ENCODE results near the gene TEKTIP1.
"Not testable (repeated sequence)": the region's sequence is repeated elsewhere in the genome, so short reads cannot be mapped to it uniquely, and the experiment has no call there.

TEKTIP1 gene

DNA sequence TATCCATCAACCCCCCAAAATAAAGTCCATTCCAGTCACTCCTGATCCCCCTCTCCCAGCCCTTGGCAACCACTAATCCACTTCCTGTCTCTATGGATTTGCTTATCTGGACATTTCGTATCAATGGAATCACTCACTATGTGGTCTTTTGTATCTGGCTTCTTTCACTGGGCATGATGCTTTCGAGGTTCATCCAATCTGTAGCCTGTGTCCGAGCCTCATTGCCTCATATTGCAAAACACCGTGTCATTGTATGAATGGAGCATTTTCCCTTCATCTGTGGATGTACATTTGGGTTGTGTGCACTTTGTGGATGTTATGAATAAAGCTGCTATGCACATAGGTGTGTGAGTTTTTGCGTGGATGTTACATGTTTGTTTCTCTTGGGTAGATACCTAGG, 34.2 kb upstream of the TEKTIP1 start:
- peak overlapping the region; percentile 35 for H3K27ac Mint-ChIP-seq
- no peak overlapping the region for H3K4me3 Mint-ChIP-seq
- H3K4me1 Mint-ChIP-seq, result peaks cover 45% of the 10 kb centered on the region
- no peaks in the 10 kb centered on the region for H3K9me3 Mint-ChIP-seq
- no peaks in the 10 kb centered on the region for H3K27me3 Mint-ChIP-seq
- peaks cover 4% of the 10 kb centered on the region for H3K36me3 Mint-ChIP-seq

DNA sequence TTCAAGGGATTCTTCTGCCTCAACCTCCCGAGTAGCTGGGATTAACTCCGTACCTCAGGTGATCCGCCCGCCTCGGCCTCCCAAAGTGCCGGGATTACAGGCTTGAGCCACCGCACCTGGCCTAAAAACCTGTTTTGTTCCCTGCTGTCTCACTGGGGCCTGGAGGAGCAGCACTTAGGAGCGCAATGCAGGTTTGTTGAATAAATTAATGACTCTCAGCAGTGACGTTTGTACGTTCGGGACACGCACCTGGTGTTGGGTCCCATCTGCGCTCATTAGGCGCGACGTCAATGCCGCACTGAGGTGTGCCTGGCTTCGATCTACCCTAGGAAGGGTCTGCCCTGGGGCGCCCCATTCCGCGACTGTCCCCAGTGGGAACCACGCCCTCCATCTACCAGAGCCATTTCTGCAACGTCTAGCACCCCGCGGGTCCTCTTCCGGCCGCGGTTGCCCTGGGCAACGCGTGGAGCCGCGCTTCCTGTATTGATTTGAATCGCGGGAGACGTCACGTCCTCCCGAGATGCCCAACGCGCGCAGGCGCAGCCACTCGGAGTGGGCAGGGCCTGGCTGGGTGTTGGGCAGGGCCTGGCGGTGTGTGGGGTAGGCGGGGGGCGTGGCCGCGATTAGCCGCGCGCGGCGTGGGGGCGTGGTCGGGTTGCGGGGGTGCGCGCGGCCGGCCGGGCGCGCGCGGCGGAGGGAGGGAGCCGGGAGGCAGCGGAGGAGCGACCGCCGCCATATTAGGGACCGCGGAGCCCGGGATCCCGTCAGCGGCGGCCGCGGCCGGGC, 33.2 kb upstream of the TEKTIP1 start, which contains the start of gene FZR1:
Gene FZR1, plus strand, starts transcription at position 714 of the 786 bp plus-strand sequence. CDS start 16,679 bp downstream, outside the sequence.
- peaks cover 4% of the 10 kb centered on the region for H3K36me3 Mint-ChIP-seq
- H3K4me1 Mint-ChIP-seq, result peaks cover 47% of the 10 kb centered on the region
- no peaks in the 10 kb centered on the region for H3K27me3 Mint-ChIP-seq
- H3K4me3 Mint-ChIP-seq, result peak within 1 kb of the TSS; percentile 89
- peak within 1 kb of the TSS; percentile 93 for H3K27ac Mint-ChIP-seq
- no peaks in the 10 kb centered on the region for H3K9me3 Mint-ChIP-seq

GRCh38 chr19:3506384-3507340, 32.3 kb upstream of the TEKTIP1 start:
- peaks cover 4% of the 10 kb centered on the region for H3K36me3 Mint-ChIP-seq
- peak overlapping the region; percentile 77 for H3K27ac Mint-ChIP-seq
- H3K27me3 Mint-ChIP-seq, result no peaks in the 10 kb centered on the region
- H3K9me3 Mint-ChIP-seq, result no peaks in the 10 kb centered on the region
- H3K4me1 Mint-ChIP-seq, result peaks cover 48% of the 10 kb centered on the region
- H3K4me3 Mint-ChIP-seq, result peak overlapping the region; percentile 89

DNA sequence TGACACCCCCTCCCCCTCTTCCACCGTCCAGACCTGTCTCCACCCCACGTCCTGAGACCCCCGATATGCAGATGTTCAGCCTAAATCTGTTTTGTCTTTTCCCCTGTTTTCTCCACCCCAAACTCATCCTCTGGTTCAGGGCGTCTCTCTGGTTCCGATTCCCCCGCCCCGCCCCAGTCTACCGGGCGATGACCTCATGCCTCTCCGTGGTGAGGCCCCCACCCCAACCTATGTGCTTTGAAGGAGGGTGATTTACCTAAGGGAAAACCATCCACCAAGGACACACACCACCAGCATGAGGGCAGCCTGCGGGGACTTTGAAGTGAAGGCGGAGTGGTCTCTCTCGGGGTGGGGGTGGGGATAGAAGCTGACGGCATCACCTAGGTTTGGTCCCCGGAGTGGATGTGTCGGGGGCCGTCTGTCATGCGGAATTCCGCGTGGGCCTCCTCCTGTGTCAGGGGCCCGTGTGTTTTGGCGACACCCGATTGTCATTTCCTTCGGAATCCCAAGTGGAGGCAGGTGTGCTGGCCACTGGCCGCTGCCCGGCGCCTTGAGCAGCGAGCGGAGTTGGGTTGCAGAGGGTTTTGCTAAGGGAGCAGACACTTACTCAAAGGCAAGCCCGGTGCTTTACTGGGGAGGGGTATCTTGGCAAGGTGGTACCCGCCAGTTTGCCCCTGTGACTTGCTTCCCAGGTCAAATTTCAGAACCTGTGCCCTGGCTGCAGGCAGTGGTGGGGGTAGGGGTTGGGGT, 31.4 kb upstream of the TEKTIP1 start:
- Mint-ChIP-seq H3K27ac (peak overlapping the region; percentile 65), H3K4me1 (peaks cover 48% of the 10 kb centered on the region), H3K27me3 (no peaks in the 10 kb centered on the region), H3K9me3 (no peaks in the 10 kb centered on the region), H3K4me3 (peak overlapping the region; percentile 89), H3K36me3 (peaks cover 4% of the 10 kb centered on the region)

GRCh38 chr19:3508121-3508661, 30.8 kb upstream of the TEKTIP1 start:
- H3K4me3 Mint-ChIP-seq, result peak overlapping the region; percentile 44
- H3K27me3 Mint-ChIP-seq, H3K27ac Mint-ChIP-seq, H3K36me3 Mint-ChIP-seq, H3K9me3 Mint-ChIP-seq: not testable (repeated sequence)
- H3K4me1 Mint-ChIP-seq, result peaks cover 48% of the 10 kb centered on the region

DNA sequence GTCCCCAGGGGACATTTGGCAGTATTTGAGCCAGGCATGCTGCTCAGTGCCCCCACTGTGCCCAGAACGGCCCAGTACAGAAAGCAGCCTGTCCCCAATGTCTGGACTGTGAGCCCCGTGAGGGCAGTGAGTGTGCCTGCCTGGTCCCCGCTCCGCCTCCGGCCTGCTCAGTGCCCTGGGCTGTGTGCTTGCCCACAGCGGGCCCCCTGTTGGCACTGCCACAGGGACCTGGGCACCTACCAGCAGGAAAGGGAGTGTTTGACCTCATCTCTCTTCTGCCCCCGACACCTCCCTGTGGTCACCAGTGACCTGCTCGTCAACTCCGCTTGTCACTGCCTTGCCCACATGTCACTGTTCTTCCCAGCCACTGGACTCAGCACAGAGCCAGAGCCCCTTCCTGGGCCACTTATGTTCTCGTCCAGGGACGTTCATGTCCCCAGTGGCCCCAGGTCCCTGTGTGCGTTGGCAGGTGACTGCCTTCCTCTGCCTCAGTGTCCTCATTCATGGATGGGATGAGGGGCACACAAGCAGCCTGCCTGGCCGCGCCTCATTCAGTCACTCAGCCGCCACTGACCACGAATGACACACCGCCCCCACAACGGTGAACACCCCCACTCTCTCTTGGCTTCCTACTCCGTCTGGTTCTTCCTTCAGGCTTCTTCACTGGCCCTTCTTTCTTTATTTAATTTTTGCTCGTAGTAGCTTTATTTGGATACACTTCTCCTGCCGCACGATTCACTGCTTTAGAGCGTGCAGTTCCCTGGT, 30.0 kb upstream of the TEKTIP1 start:
- Mint-ChIP-seq H3K4me1 (peaks cover 52% of the 10 kb centered on the region), H3K27ac (peak overlapping the region; percentile 82)

GRCh38 chr19:3509566-3509989, 29.4 kb upstream of the TEKTIP1 start:
- peaks cover 4% of the 10 kb centered on the region for H3K36me3 Mint-ChIP-seq
- H3K27ac Mint-ChIP-seq, result peak overlapping the region; percentile 61
- H3K4me3 Mint-ChIP-seq, result peak overlapping the region; percentile 71
- no peaks in the 10 kb centered on the region for H3K9me3 Mint-ChIP-seq
- H3K4me1 Mint-ChIP-seq, result peaks cover 56% of the 10 kb centered on the region
- no peaks in the 10 kb centered on the region for H3K27me3 Mint-ChIP-seq

More for the DNA sequence above, 30.0 kb upstream of the TEKTIP1 start:
- Mint-ChIP-seq H3K27me3 (no peaks in the 10 kb centered on the region), H3K36me3 (peaks cover 4% of the 10 kb centered on the region), H3K4me3 (peak overlapping the region; percentile 71), H3K9me3 (no peaks in the 10 kb centered on the region)

DNA sequence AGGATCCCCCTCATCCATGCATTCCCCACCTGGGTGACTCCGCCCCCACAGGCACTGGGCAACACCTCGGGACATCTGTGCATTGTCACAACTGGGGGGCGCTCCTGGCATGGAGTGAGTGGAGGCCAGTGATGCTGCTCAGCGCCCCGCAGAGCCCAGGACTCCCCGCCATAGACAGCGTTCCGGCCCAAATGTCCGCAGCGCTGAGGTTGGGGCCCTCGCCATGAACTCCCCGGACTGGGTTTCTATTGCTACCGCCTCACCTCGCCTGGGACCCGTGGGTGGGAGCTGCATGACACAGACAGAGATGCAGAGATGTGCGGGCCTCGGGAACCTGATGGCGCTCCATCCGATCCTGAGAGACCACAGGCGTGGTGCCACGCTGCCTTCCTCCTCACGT, 28.2 kb upstream of the TEKTIP1 start:
- no peaks in the 10 kb centered on the region for H3K27me3 Mint-ChIP-seq
- no peak overlapping the region for H3K4me3 Mint-ChIP-seq
- no peaks in the 10 kb centered on the region for H3K9me3 Mint-ChIP-seq
- no peak overlapping the region for H3K27ac Mint-ChIP-seq
- H3K4me1 Mint-ChIP-seq, result peaks cover 56% of the 10 kb centered on the region
- peaks cover 4% of the 10 kb centered on the region for H3K36me3 Mint-ChIP-seq

GRCh38 chr19:3511506-3512251, 27.3 kb upstream of the TEKTIP1 start:
- Mint-ChIP-seq H3K9me3 (no peaks in the 10 kb centered on the region), H3K27ac (no peak overlapping the region), H3K36me3 (peaks cover 4% of the 10 kb centered on the region), H3K4me3 (no peak overlapping the region), H3K4me1 (peaks cover 63% of the 10 kb centered on the region), H3K27me3 (no peaks in the 10 kb centered on the region)

DNA sequence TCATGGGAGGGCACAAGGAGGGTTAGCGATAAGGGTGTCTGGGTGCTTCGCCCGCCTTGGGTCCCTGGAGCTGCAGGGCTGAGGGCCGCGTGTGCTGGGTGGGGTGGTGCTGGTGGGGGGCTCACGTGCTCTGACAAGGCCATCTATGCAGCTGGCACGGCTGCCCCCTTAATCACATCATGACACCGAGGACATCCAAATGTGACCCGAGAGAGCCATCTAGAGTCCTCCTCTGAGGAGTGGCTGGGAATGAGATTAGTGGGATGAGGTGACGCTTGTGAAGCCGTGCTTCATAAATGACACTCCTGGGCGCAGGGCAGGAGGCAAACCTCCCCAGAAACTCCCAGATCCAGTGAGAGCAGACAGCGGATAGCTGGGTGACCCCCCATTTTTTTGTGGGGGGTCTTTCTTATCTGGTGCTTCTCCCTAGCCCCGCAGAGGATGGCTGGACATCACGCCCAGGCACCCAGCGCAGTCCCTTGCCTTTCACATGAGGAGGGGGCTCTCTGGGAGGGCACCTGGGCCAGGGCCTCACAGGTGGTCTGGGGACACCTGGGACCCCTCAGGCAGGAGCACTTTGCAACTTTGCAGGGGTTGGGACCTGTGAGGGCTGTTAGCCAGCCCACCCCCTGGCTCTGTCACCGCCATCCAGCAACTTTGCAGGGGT, 26.3 kb upstream of the TEKTIP1 start:
- Mint-ChIP-seq H3K27me3 (no peaks in the 10 kb centered on the region), H3K9me3 (no peaks in the 10 kb centered on the region), H3K4me1 (peaks cover 58% of the 10 kb centered on the region), H3K36me3 (peaks cover 4% of the 10 kb centered on the region), H3K27ac (no peak overlapping the region), H3K4me3 (no peak overlapping the region)

DNA sequence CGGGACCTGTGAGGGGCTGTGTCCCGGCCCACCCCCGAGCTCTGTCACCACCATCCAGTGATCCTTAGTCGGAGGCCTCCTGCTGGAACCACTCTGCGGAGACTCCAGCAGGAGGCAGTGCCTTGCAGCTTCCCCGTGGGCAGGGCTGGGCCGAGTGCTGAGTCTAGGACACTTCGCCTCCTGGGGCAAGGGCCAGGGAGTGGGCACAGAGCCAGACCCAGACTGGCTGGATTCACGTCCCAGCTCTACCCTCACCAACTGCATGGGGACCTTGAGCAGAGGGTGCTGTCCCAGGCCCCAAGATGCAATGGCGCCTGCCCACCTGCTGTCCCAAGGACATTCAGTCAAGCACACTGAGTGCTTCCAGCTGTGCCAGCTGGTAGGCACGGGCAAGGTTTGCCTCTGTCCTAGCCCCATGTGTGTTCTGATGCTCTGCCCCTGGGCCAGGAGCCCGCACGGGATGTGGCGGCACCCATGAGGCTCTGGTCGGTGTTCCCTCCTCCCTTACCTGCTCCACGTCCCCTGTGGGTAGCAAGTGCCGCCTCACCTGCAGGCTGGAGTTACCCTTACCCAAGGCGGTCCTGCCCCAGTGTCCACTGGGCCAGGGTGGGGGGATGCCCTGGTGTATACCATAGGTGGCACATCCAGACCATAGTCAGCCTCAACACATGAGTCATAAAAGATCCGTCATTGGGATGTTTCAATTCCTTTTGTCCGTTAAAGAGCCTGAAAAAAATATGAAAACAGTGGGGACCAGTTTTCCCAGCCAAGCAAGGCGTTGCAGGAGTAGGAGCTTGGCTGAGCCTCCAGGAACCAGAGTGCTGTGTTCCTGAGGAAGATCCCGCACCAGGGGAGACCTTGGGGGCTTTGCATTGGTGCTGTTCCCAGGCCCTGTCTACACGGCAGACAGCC, 25.5 kb upstream of the TEKTIP1 start:
- no peak overlapping the region for H3K27ac Mint-ChIP-seq
- peaks cover 55% of the 10 kb centered on the region for H3K4me1 Mint-ChIP-seq

GRCh38 chr19:3514930-3515329, 24.0 kb upstream of the TEKTIP1 start:
- H3K27me3 Mint-ChIP-seq, result no peaks in the 10 kb centered on the region
- no peak overlapping the region for H3K4me3 Mint-ChIP-seq
- H3K36me3 Mint-ChIP-seq, result no peaks in the 10 kb centered on the region
- no peak overlapping the region for H3K27ac Mint-ChIP-seq
- no peaks in the 10 kb centered on the region for H3K9me3 Mint-ChIP-seq
- H3K4me1 Mint-ChIP-seq, result peaks cover 41% of the 10 kb centered on the region

More for the DNA sequence above, 25.5 kb upstream of the TEKTIP1 start:
- Mint-ChIP-seq H3K9me3 (no peaks in the 10 kb centered on the region), H3K36me3 (peaks cover 4% of the 10 kb centered on the region), H3K4me3 (no peak overlapping the region), H3K27me3 (no peaks in the 10 kb centered on the region)

Measured in activated naive CD4-positive, alpha-beta T cell treated with anti-CD3 and anti-CD28 coated beads, Interleukin-2, amount 50 U/mL, for 24 hours (primary cell).